Left ventricle myocardium inferior (tissue), 1 donor: ENCODE measurements around the gene IGF2R. TPM values are rescaled to one million over a fixed set of nuclear protein-coding genes. Genes with fewer than 3 reads are reported as not detected.

Source experiments
- DNase-seq: peaks from one replicate; pipeline ENCODE4 v3.0.0-alpha.2; 2020
- H3K27ac ChIP-seq: fragments of 200-600 bp; replicated peaks from 2 replicates; pipeline ENCODE4 v1.8.0; 2021
- H3K27me3 ChIP-seq: fragments of 200-600 bp; 2 replicates; pipeline ENCODE4 v1.8.0; 2021; ENCODE audit warnings: low read depth
- H3K36me3 ChIP-seq: fragments of 200-600 bp; 2 replicates; pipeline ENCODE4 v1.8.0; 2021
- H3K4me1 ChIP-seq: fragments of 200-600 bp; 2 replicates; pipeline ENCODE4 v1.8.0; 2021
- H3K4me3 ChIP-seq: fragments of 200-600 bp; 2 replicates; pipeline ENCODE4 v1.8.0; 2021; ENCODE audit warnings: mild to moderate bottlenecking, moderate library complexity
- H3K9me3 ChIP-seq: fragments of 200-600 bp; replicated peaks from 2 replicates; pipeline ENCODE4 v1.8.0; 2021
- intact Hi-C: fragments of 100-400 bp; cut with micrococcal nuclease; formaldehyde crosslinking; loops from one replicate; pipeline ENCODE4 v1.11.0; 2022
- total RNA-seq: library from RNA; stranded (reverse); fragmentation: NEBNext Ultra II Directional; extraction: Animal tissue kit (Norgen Biotek cat#: 25700); gene quantifications from one replicate; pipeline ENCODE4 v1.2.1, GENCODE V29; 2021
- TF ChIP-seq, protein P1 (sequence below): fragments of 200-600 bp; IDR thresholded peaks from 2 replicates; pipeline ENCODE4 v1.8.0; 2021; ENCODE audit warnings: antibody characterized with exemption, mild to moderate bottlenecking, borderline replicate concordance
- donor health status: DM: no; HTN: yes; CAD: no; lungs with severe emphysema.

The IGF2R gene
- total RNA-seq, 1 donor from 2014 or later, result 66.8 TPM

DNA sequence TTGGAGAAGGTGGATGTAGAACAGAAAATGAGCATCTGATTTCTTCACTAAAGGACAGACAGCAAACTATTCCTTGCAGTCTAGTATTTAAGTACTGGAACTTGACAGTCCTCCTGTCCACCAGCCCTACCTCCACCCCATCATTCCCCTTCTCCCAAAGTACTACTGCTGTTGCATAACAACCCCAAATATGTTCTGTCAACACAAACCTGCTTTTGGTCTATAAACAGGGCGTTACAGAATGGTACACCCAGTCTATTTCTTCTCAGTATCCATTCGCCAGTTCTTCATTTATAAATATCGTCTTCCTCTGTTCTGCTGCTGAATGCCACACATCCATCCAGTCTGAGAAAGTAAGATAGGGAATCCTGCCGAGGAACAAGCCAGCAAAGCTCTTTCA is 125.1 kb downstream of the IGF2R start:
- Histone ChIP-seq H3K27me3 (no peaks in the 10 kb centered on the region), H3K4me1 (no peaks in the 10 kb centered on the region), H3K9me3 (no peaks in the 10 kb centered on the region), H3K27ac (no peak overlapping the region), H3K4me3 (no peak overlapping the region), H3K36me3 (peaks cover 95% of the 10 kb centered on the region)
- intact Hi-C loops, result no loop called here
- TF ChIP-seq, protein P1, sequence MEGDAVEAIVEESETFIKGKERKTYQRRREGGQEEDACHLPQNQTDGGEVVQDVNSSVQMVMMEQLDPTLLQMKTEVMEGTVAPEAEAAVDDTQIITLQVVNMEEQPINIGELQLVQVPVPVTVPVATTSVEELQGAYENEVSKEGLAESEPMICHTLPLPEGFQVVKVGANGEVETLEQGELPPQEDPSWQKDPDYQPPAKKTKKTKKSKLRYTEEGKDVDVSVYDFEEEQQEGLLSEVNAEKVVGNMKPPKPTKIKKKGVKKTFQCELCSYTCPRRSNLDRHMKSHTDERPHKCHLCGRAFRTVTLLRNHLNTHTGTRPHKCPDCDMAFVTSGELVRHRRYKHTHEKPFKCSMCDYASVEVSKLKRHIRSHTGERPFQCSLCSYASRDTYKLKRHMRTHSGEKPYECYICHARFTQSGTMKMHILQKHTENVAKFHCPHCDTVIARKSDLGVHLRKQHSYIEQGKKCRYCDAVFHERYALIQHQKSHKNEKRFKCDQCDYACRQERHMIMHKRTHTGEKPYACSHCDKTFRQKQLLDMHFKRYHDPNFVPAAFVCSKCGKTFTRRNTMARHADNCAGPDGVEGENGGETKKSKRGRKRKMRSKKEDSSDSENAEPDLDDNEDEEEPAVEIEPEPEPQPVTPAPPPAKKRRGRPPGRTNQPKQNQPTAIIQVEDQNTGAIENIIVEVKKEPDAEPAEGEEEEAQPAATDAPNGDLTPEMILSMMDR, result no peak
- DNase-seq, result no peak

DNA sequence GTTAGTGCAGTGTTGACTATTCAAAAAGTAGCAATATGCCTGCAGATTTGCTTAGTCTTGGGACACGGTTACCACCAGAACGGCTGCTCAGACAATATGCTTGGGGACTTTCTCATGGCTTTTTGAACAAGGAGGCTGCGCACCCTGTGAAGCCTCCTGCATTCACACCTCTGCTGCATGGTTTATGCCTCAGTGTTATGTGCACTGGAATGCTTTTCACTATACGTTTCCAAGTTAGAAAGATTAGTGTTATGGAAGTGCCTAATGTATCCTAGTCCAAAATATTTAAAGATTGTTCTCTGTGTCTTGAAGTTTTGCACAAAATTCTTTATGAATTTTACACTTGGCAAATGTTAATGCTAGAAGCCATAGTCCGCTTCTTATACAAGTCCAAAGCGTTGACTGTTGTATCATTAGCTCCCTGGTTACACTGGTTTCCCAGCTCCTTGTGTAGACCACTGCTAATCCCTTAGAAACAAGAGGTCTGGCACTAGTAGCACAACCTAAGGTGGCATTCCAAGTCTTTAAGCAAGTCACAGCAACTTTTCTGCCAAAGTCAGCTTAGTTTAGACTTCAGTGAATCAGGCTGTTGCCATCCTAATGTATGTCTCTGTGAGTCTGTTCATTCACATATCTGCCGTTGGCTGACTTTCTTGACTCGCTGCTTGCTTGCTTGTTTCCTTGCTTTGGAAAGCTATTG is 126.4 kb downstream of the IGF2R start:
- Histone ChIP-seq H3K36me3 (peaks cover 90% of the 10 kb centered on the region), H3K9me3 (no peaks in the 10 kb centered on the region), H3K27ac (no peak overlapping the region), H3K4me1 (peaks cover 10% of the 10 kb centered on the region), H3K27me3 (no peaks in the 10 kb centered on the region), H3K4me3 (no peak overlapping the region)
- DNase-seq, result no peak
- intact Hi-C loops, result no loop called here
- TF ChIP-seq, protein P1, result no peak

- Histone ChIP-seq H3K27me3 (no peaks in the 10 kb centered on the region), H3K27ac (peak overlapping the region; percentile 2), H3K9me3 (no peaks in the 10 kb centered on the region), H3K4me3 (no peak overlapping the region), H3K4me1 (peaks cover 24% of the 10 kb centered on the region), H3K36me3 (peaks cover 87% of the 10 kb centered on the region)
- intact Hi-C loops, result no loop called here
- DNase-seq, result peak; percentile 28
- TF ChIP-seq, protein P1, result no peak
Measured at GRCh38 chr6:160101277-160102205, 132.7 kb downstream of the IGF2R start.

DNA sequence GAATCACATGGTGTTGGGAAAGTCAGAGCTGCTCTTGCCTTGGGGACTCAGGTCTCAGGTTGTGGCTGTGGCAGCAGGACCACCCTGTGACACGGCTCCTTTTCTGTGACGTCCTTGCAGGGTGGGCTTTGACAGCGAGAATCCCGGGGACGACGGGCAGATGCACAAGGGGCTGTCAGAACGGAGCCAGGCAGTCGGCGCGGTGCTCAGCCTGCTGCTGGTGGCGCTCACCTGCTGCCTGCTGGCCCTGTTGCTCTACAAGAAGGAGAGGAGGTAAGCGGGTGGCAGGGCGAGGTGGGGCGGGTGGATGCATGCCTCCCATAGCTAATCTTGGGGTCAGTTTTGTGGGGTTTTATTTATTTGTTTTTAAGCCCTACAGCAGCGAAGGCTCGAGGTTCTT is 133.5 kb downstream of the IGF2R start:
- H3K9me3 ChIP-seq, result no peaks in the 10 kb centered on the region
- H3K27me3 ChIP-seq, result no peaks in the 10 kb centered on the region
- no peak overlapping the region for H3K27ac ChIP-seq
- DNase-seq, result no peak
- H3K4me1 ChIP-seq, result peaks cover 24% of the 10 kb centered on the region
- intact Hi-C loops, result no loop called here
- TF ChIP-seq, protein P1, result no peak
- H3K4me3 ChIP-seq, result no peak overlapping the region
- H3K36me3 ChIP-seq, result peaks cover 85% of the 10 kb centered on the region

DNA sequence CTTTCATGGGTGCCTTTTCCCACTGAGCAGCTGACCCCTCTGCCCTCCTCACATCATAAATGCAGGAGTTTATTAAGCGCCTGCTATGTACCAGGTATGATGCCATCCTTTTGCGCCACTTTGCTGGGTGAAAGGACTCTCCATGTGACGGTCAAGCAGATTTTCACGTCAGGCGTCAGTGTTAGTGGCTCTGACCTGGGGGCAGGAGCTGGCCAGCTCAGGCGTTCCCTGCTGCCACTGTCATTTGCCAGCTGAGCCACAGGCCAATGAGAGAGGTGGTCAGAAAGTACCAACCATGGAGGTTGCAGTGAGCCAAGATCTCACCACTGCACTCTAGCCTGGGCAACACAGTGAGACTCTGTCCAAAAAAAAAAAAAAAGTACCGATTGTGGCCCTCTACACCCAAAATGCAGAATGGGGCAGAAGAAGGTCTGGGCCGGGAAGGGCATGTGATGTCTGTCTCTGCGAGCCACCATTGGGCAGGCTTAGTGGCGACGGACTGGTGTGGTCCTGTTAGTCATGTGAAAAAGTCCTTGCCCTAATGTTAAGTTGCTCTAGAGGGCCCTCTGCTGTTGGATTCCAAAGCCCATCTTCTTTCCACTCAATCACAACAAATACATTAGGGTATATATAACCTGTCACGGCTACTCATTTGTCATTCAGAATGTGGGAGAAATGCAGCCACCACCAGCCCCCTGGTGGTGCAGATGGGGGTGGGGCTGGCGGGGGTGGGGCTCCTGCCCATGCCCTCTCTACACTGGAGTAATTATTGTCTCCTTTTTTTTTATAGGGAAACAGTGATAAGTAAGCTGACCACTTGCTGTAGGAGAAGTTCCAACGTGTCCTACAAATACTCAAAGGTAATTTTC is 134.3 kb downstream of the IGF2R start:
- TF ChIP-seq, protein P1, result peak; percentile 40
- Histone ChIP-seq H3K4me1 (peaks cover 24% of the 10 kb centered on the region), H3K27ac (no peak overlapping the region), H3K4me3 (no peak overlapping the region), H3K27me3 (no peaks in the 10 kb centered on the region), H3K9me3 (no peaks in the 10 kb centered on the region), H3K36me3 (peaks cover 77% of the 10 kb centered on the region)
- intact Hi-C loops, result no loop called here
- DNase-seq, result no peak
